ENCODE data around the gene EZH1.
A peak's percentile ranks its signal among the peaks of the same experiment; 100 is the strongest.
"Not testable (repeated sequence)": the region's sequence is repeated elsewhere in the genome, so short reads cannot be mapped to it uniquely, and the experiment has no call there.

EZH1 gene

DNA sequence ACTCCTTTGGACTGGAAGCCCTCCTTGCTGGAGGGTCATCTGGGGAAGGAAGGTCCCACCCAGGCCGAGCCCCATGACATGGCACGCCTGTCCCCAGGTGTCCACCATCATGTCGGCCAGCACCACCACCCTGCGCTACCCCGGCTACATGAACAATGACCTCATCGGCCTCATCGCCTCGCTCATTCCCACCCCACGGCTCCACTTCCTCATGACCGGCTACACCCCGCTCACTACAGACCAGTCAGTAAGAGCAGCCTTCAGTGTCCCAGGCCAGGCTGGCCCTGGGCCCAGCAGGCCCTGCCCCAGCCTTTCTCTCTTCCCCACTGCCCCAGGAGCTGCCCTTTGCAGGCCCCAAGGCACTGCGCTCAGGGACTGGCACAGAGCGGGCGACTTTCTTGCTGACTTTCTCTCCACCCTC is 79.2 kb downstream of the EZH1 start:
- no peak for DNase-seq

DNA sequence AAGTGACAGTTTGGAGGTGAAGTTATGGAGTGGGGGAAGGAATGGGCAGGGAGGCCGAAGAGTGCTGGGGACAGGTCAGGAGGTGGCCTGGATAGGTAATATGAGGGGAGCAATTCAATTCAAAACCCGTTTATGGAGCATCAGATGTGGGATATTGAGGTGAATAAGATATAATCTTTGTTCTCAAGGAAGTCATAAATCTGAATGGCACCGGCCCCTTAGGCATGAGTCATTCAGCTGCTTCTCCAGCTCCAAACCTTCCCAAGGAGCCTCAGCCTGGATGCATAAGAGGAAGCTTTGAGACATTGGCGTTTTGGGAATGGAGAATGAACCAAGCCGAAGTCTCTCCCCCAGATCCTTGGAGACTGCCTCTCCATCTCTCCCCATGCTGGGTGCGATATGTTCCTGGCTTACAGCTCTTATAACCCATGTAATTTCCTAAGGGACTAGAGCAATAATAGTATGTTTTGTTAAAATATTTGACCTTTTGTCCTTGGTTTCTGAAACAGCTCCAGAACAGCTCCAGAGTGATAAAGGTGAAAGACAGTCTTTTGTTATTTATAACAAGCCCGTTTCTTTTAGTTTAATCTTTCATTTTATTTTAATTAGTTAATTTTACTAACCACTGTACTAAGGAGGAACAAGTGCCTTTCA is 84.0 kb downstream of the EZH1 start:
- no peak for DNase-seq

DNA sequence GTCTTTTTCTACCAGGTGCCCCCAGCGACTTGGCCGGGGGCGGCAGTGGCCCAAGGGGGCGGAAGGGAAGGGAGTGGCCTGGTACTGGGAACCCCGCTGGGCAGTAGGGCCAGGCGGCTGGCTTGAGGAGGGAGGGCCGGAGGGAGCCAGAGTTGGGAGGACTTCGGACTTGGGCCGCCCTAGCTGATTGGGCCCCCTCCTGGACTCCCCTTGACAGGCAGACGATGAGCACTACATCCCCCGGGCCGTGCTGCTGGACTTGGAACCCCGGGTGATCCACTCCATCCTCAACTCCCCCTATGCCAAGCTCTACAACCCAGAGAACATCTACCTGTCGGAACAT is 84.9 kb downstream of the EZH1 start:
- DNase-seq: not testable (repeated sequence)

DNA sequence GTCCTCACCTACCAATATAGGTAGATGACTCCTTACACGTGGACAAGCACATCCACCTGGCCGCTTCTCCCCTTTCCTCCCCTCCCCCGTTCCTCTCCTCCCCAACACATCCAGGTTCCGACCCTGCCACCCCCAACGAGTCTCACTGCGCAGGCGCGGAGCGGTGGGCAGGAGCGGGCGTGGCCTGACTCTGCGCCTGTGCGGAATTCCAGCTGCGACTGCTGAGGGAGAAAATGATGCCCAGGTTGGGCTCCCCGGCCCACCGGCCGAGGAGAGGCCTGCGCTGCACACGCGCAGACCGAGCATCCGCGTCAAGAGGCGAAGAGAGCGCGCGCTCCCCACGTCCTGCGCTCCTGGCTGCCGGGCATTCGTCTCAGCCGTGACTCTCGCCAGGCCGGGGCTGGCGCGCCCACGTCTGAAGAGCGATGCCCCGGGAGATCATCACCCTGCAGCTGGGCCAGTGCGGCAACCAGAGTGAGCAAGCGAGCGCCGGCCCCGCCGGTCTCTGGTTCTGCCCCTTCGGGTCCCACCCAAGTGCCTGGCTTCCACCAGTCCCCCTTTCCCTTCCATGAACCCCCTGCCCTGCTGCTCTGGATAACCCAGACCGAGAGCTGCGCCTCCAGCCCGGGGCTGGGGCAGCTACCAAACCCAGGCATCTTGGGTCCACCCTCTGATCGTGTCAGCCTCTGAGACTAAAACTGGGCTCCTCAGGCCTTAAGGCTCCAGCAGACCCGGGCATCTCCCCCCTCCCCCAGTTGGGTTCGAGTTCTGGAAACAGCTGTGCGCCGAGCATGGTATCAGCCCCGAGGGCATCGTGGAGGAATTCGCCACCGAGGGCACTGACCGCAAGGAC is 85.5 kb downstream of the EZH1 start, which contains the start of gene TUBG2:
Gene TUBG2, plus strand, starts transcription at position 206 of the 853 bp plus-strand sequence. Its CDS starts 220 bp downstream, at position 426.
- peak; percentile 51 for DNase-seq

DNA sequence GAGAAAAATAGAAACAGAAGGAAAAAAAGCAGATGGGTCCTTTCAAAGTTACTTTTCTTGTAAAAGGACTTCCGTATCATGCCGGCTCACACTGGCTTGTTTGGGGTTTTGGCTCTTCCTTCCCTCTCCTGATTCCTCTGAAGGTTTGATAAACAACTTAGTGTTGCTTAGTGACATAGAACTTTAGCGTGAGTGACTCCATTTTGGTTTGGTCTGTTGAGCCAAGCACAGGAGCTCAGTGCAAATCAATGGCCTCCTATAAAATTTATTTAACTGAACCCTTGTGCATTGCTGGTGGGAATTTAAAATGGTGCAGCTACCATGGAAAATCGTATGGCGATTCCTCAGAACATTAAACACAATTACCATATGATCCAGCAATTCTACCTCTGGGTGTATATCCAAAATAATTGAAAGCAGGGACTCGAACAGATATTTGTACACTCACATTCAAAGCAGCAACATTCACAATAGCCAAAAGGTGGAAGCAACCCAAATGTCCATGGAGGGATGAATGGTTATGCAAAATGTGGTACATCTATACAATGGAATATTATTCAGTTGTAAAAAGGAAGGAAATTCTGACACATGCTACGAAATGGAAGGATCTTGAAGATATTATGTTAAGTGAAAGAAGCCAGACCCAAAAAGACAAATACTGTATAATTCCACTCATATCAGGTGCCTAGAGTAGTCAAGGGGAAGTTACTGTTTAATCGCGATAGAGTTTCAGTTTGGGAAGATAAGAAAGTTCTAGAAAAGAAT is 86.8 kb downstream of the EZH1 start:
- DNase-seq: no peak

DNA sequence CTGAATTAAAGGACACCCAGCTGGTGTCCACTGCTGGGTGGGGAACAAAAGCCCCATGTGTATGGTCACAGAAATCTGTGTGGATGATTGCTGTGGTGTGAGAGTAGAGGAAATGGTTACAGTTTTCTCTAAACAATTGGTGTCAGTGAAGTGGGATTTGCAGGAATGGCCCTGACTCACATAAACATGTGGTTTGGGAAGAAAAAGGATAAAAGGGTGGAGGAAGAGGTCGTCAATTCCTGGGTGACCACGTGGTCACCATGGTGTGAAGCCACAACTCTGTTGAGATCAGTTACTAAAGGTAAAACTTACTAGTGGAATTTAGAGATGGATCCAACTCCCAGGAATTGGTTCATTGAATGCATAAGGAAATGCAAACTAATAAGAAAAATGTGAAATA is 89.3 kb downstream of the EZH1 start:
- DNase-seq: no peak

DNA sequence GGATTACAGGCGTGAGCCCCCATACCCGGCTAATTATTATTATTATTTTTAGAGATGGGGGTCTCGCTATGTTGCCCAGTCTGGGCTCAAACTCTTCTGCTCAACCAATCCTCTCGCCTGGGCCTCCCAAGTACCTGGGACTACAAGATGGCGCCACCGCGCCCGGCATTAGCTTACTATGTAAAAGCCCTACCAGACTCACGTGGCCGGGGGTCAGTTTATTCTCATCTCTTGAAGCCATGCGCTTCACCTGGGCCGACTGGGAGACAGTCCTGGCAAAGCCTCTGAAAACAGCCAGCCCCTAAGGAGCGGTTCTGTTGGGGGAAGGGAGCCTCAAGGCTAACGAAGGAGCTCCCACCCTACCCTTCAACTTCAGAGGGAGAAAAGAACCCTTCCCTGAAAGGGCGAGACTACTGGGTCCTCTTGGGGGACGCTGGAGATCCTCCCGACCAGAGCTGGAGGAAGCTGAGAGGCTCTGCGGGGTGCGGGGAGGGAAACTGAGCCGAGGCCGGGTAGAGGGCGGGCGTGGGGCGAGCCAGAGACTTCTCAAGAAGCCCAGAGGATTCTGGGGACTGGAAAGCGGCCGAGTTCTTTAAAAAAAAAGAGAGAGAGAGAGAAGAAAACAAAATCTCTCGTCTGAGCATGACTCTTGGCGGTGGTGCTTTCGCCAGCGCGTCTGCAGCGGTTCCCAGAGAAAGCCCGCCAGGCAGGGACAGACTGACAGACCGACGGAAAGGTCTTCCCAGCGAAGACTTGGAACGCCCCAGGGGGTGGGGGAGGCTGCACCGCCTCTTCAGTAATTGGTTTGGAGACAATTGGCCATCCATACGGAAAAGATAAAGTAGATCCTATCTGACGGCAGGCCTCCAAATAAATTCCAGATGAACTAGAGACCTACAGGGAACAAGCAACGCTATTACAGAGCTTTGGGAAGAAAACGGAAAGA is 91.4 kb downstream of the EZH1 start:
- DNase-seq: no peak

DNA sequence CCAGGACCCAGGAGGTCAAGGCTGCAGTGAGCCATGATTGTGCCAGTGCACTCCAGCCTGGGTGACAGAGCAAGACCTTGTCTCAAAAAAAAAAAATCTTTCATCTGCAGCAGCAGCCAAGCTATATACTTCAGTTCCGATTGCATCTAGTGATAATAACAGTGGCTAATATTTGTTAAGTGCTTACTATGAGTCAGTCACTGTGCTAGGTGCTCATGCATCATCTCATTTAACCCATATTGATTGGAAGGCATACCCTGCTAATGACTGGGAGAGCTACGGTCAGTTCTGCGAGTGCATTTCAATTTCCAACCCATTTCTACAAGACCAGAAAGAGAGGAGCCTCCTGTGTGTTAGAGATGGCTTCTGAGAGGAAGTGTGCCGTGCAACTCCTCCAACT is 93.4 kb downstream of the EZH1 start:
- no peak for DNase-seq

Data from NCI-H524 treated with DMSO at 0.1 percent for 48 hours (cell line).